Subcutaneous abdominal adipose tissue (tissue), 5 donors: Measurements from ENCODE around the gene TAF3.

Experiments
- H3K27ac ChIP-seq: one replicate; pipeline ENCODE4 v1.7.0; 2013; ENCODE audit warnings: low read depth, mild to moderate bottlenecking, inconsistent platforms, low read length, moderate library complexity
- H3K27me3 ChIP-seq, 5 donors: one replicate each; pipeline ENCODE4 v1.7.0; 2013; ENCODE audit warnings: low read length in 5 of 5, inconsistent platforms in 1 of 5; ENCODE audit not compliant: control insufficient read depth in 5 of 5, insufficient read depth in 4 of 5
- H3K36me3 ChIP-seq, 5 donors: one replicate each; pipeline ENCODE4 v1.7.0; 2013; ENCODE audit warnings: low read length in 5 of 5; ENCODE audit not compliant: control insufficient read depth in 5 of 5, insufficient read depth in 5 of 5
- H3K4me1 ChIP-seq, 5 donors: one replicate each; pipeline ENCODE4 v1.7.0; 2013; ENCODE audit warnings: low read length in 5 of 5, mild to moderate bottlenecking in 3 of 5, moderate library complexity in 1 of 5; ENCODE audit not compliant: control insufficient read depth in 5 of 5, insufficient read depth in 5 of 5
- H3K4me3 ChIP-seq, 5 donors: one replicate each; pipeline ENCODE4 v1.7.0; 2013; ENCODE audit warnings: low read length in 5 of 5, low read depth in 1 of 5
- H3K9ac ChIP-seq, 5 donors: one replicate each; pipeline ENCODE4 v1.7.0; 2013; ENCODE audit warnings: low read length in 5 of 5, mild to moderate bottlenecking in 4 of 5, moderate library complexity in 3 of 5
- H3K9me3 ChIP-seq, 5 donors: one replicate each; pipeline ENCODE4 v1.7.0; 2013; ENCODE audit warnings: low read length in 5 of 5; ENCODE audit not compliant: control insufficient read depth in 5 of 5
- donor health status: healthy.
- donor health status: healthy.
- donor health status: healthy.
- donor health status: healthy.
- donor health status: healthy.

Gene TAF3

GRCh38 chr10:7915923-7916536, 97.7 kb downstream of the TAF3 start:
- Histone ChIP-seq H3K9me3 (no peaks in the 10 kb centered on the region), H3K4me3 (no peak overlapping the region), H3K27ac (no peak overlapping the region), H3K27me3 (no peaks in the 10 kb centered on the region), H3K4me1 (peaks cover 0 to 4% (median 0%) of the 10 kb centered on the region in 5 donors), H3K9ac (no peak overlapping the region), H3K36me3 (no peaks in the 10 kb centered on the region)

GRCh38 chr10:7917736-7918135, 99.4 kb downstream of the TAF3 start:
- H3K4me1 ChIP-seq, result peaks cover 0 to 7% (median 0%) of the 10 kb centered on the region in 5 donors
- H3K9ac ChIP-seq, result no peak overlapping the region
- H3K27me3 ChIP-seq, result no peaks in the 10 kb centered on the region
- H3K27ac ChIP-seq, result no peak overlapping the region
- H3K36me3 ChIP-seq, result no peaks in the 10 kb centered on the region
- H3K4me3 ChIP-seq, result no peak overlapping the region
- H3K9me3 ChIP-seq, result no peaks in the 10 kb centered on the region

- Histone ChIP-seq H3K4me1 (peaks cover 0 to 7% (median 0%) of the 10 kb centered on the region in 5 donors), H3K9ac (no peak overlapping the region), H3K27me3 (no peaks in the 10 kb centered on the region), H3K9me3 (no peaks in the 10 kb centered on the region), H3K27ac (no peak overlapping the region), H3K36me3 (no peaks in the 10 kb centered on the region), H3K4me3 (no peak overlapping the region)
Observed at GRCh38 chr10:7922707-7923106, 104.4 kb downstream of the TAF3 start.

GRCh38 chr10:7928536-7928935, 110.2 kb downstream of the TAF3 start:
- Histone ChIP-seq H3K27me3 (no peaks in the 10 kb centered on the region), H3K9ac (no peak overlapping the region), H3K4me3 (no peak overlapping the region), H3K36me3 (no peaks in the 10 kb centered on the region), H3K4me1 (no peaks in the 10 kb centered on the region), H3K9me3 (no peaks in the 10 kb centered on the region), H3K27ac (no peak overlapping the region)

DNA sequence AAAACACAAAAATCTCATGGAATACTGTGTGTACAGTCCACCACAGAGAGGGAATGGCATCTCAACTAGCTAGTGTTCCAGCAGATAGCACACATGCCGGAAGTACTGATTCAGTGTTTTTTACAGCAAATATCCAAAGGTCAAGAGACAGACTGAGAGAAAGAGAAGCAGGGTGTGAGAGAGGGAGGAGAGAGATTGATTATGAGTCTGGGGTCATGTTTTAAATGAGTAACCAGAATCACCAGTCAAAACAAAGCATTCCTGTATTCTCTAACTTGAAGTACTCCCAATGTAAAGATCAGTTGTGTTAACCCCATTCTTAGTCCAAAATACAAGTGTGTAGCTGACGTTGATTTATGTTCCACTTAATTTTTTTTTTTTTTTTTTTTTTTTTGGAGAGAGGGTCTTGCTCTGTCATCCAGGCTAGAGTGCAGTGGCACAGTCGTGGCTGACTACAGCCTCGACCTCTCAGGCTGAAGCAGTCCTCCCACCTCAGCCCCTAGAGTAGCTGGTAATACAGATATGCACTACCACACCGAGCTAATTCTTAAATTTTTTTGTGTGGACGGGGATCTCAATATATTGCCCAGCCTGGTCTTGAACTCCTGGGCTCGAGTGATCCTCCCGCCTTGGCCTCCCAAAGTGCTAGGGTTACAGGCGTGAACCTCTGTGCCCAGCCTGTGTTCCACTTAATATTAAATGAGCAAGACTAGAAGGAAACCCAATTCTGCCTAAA, 114.2 kb downstream of the TAF3 start:
- no peaks in the 10 kb centered on the region for H3K36me3 ChIP-seq
- no peak overlapping the region for H3K27ac ChIP-seq
- H3K27me3 ChIP-seq, result no peaks in the 10 kb centered on the region
- H3K4me1 ChIP-seq, result no peaks in the 10 kb centered on the region
- H3K4me3 ChIP-seq, result no peak overlapping the region
- H3K9ac ChIP-seq, result no peak overlapping the region
- peaks cover 0 to under 1% (median 0%) of the 10 kb centered on the region in 5 donors for H3K9me3 ChIP-seq

DNA sequence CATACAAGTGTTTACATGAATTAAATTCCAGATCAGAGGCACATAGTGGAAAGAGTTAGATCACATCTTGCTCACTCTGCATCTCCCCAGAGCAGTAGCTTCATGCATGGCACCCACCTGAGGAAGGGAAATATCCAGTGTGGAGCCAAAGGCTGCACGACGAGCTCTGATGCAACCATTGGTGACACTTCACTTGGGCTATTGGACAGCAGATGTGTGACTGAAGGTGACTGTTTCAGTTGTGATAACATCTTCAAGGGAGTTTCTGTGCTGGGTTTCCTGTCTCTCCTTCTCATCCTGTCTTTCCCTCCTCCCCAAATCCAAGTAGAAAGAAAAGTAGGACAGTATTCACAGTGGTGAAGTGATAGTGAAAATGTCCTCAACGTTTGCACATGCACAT, 115.0 kb downstream of the TAF3 start:
- Histone ChIP-seq H3K9ac (no peak overlapping the region), H3K27ac (no peak overlapping the region), H3K4me1 (no peaks in the 10 kb centered on the region), H3K36me3 (no peaks in the 10 kb centered on the region), H3K27me3 (no peaks in the 10 kb centered on the region), H3K9me3 (peaks cover 0 to 4% (median 0%) of the 10 kb centered on the region in 5 donors), H3K4me3 (no peak overlapping the region)

- no peak overlapping the region for H3K9ac ChIP-seq
- peaks cover 0 to 4% (median 0%) of the 10 kb centered on the region in 5 donors for H3K9me3 ChIP-seq
- no peak overlapping the region for H3K4me3 ChIP-seq
- no peaks in the 10 kb centered on the region for H3K27me3 ChIP-seq
- H3K4me1 ChIP-seq, result no peaks in the 10 kb centered on the region
- H3K36me3 ChIP-seq, result no peaks in the 10 kb centered on the region
- no peak overlapping the region for H3K27ac ChIP-seq
Observed at GRCh38 chr10:7933757-7934156, 115.5 kb downstream of the TAF3 start.

DNA sequence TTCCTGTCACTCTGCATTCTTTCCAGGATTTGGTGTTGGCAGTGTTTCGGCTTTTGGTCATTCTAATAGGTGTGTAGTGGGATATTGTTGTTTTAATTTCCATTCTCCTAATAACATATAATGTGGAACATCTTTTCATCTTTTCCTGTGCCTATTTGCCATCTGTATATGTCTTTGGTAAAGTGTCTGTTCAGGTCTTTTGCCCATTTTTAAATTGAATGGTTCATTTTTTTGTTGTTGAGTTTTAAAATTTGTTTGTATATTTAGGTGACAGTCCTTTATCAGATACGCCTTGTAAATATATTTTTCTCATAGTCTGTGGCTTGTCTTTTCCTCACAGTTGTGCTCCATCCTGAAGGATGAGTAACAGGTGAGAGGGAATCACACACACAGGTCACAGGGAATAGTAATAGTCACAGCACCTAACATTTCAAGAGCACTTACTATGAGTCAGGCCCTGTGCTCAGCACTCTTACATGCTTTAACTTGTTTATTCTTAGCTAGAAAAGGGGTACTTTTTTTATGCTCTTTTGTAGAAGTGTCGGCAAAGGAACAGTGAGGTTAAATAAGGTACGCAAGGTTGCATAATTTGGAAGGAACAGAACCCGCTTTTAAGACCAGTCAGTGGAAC, 119.1 kb downstream of the TAF3 start:
- Histone ChIP-seq H3K27me3 (no peaks in the 10 kb centered on the region), H3K36me3 (no peaks in the 10 kb centered on the region)

DNA sequence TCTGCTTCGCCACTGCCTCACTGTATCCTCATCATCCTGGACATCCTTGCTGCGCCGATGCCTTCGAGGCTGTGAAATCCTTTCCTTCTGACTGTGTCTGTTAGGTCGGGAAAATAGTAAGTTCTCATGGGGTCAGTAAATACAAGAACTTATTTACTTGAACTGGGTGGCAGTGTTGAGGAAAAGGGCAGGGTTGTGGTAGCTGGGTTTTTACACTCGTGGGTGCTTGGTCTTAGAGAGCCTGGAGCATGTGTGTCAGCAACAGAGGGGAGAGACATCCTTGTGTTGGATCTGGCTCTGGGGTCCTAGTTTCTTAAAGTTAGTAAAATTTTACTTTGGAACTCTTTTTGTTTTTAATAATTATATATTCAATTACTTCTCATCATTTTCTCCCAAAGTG, 123.3 kb downstream of the TAF3 start:
- Histone ChIP-seq H3K27ac (no peak overlapping the region), H3K4me3 (no peak overlapping the region), H3K9me3 (peaks cover 0 to 14% (median 0%) of the 10 kb centered on the region in 5 donors), H3K9ac (no peak overlapping the region), H3K4me1 (no peaks in the 10 kb centered on the region), H3K36me3 (no peaks in the 10 kb centered on the region), H3K27me3 (no peaks in the 10 kb centered on the region)

More for the DNA sequence above, 119.1 kb downstream of the TAF3 start:
- Histone ChIP-seq H3K4me1 (no peaks in the 10 kb centered on the region), H3K9me3 (peaks cover 0 to 14% (median 0%) of the 10 kb centered on the region in 5 donors), H3K4me3 (no peak overlapping the region), H3K27ac (no peak overlapping the region), H3K9ac (no peak overlapping the region)

GRCh38 chr10:7942316-7942715, 124.0 kb downstream of the TAF3 start:
- H3K9ac ChIP-seq, result no peak overlapping the region
- no peak overlapping the region for H3K27ac ChIP-seq
- H3K4me1 ChIP-seq, result no peaks in the 10 kb centered on the region
- peaks cover 0 to 14% (median 0%) of the 10 kb centered on the region in 5 donors for H3K9me3 ChIP-seq
- H3K4me3 ChIP-seq, result no peak overlapping the region
- no peaks in the 10 kb centered on the region for H3K36me3 ChIP-seq
- H3K27me3 ChIP-seq, result no peaks in the 10 kb centered on the region
